ENCODE measurements around the gene SPN. TPM values are rescaled to one million over a fixed set of nuclear protein-coding genes. Genes with fewer than 3 reads are reported as not detected.

Gene SPN
- total and polyA plus RNA-seq, 2 donors from 2014 or later, result 1.0 to 8.8 TPM

DNA sequence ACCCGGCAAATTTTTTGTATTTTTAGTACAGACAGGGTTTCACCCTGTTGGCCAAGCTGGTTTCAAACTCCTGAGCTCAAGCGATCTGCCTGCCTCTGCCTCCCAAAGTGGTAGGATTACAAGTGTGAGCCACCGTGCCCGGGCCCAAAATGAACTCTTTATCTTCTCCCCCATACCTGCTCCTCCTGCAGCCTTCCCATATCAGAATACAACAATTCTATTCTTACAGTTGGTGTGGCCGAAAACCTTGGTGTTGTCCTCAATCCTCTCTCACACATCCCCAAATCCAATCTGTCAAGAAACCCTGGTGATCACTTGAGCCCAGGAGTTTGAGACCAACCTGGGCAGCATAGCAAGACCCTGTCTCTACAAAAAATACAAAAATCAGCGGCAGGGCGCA is 19.5 kb upstream of the SPN start:
- Histone ChIP-seq H3K9ac (ENCODE audit: low read length in 3 of 3) (no peak overlapping the region), H3K36me3 (ENCODE audit: control insufficient read depth in 2 of 3, insufficient read depth in 3 of 3, low read length in 3 of 3) (no peaks in the 10 kb centered on the region), H3K9me3 (ENCODE audit: control insufficient read depth in 2 of 3, insufficient read depth in 1 of 3, low read length in 3 of 3) (no peaks in the 10 kb centered on the region), H3K27me3 (ENCODE audit: control insufficient read depth, insufficient read depth, low read length) (no peaks in the 10 kb centered on the region), H3K4me1 (ENCODE audit: control insufficient read depth in 2 of 3, insufficient read depth in 2 of 3, low read depth in 1 of 3, low read length in 3 of 3) (no peaks in the 10 kb centered on the region), H3K27ac (ENCODE audit: low read depth in 2 of 2, low read length in 2 of 2) (no peak overlapping the region), H3K4me3 (ENCODE audit: low read length in 3 of 3) (no peak overlapping the region)
- FAIRE-seq (no peak), DNase-seq (no peak)
- TF ChIP-seq, protein P1, sequence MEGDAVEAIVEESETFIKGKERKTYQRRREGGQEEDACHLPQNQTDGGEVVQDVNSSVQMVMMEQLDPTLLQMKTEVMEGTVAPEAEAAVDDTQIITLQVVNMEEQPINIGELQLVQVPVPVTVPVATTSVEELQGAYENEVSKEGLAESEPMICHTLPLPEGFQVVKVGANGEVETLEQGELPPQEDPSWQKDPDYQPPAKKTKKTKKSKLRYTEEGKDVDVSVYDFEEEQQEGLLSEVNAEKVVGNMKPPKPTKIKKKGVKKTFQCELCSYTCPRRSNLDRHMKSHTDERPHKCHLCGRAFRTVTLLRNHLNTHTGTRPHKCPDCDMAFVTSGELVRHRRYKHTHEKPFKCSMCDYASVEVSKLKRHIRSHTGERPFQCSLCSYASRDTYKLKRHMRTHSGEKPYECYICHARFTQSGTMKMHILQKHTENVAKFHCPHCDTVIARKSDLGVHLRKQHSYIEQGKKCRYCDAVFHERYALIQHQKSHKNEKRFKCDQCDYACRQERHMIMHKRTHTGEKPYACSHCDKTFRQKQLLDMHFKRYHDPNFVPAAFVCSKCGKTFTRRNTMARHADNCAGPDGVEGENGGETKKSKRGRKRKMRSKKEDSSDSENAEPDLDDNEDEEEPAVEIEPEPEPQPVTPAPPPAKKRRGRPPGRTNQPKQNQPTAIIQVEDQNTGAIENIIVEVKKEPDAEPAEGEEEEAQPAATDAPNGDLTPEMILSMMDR (IDR thresholded peaks at IDR 0.05; ENCODE audit: borderline replicate concordance, extremely low read depth, insufficient read depth), result no peak
- intact Hi-C loops (cut with DNase I), result no loop called here

DNA sequence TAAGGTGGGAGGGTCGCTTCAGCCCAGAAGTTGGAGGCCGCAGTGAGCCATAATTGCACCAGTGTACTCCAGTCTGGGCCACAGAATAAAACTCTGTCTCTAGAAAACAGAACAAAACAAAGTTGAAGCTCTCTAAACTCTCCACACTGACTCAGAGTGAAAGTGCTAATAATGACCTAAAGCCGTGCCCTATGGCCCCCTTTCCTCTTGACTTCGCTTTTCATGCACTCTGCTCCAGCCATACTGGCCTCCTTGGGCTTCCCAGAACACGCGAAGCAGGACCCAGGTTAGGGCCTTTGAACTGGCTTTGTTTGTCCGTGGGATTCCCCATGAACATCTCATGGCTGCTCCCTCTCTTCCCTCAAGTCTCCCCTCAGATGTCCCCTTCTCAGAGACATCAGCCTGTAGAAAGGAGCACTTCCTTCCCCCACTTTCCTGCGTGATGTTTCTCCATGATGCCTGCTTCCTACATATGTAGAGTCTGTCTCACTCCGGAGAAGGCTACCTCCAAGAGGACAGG is 18.6 kb upstream of the SPN start:
- no peak for DNase-seq
- TF ChIP-seq, protein P1 (IDR thresholded peaks at IDR 0.05; ENCODE audit: borderline replicate concordance, extremely low read depth, insufficient read depth), result no peak
- intact Hi-C loops (cut with DNase I), result no loop called here
- no peak for FAIRE-seq
- no peak overlapping the region for H3K4me3 ChIP-seq (ENCODE audit: low read length in 3 of 3)
- no peaks in the 10 kb centered on the region for H3K36me3 ChIP-seq (ENCODE audit: control insufficient read depth in 2 of 3, insufficient read depth in 3 of 3, low read length in 3 of 3)
- H3K4me1 ChIP-seq (ENCODE audit: control insufficient read depth in 2 of 3, insufficient read depth in 2 of 3, low read depth in 1 of 3, low read length in 3 of 3), result no peaks in the 10 kb centered on the region
- H3K9ac ChIP-seq (ENCODE audit: low read length in 3 of 3), result no peak overlapping the region
- H3K27me3 ChIP-seq (ENCODE audit: control insufficient read depth, insufficient read depth, low read length), result no peaks in the 10 kb centered on the region
- H3K27ac ChIP-seq (ENCODE audit: low read depth in 2 of 2, low read length in 2 of 2), result no peak overlapping the region
- H3K9me3 ChIP-seq (ENCODE audit: control insufficient read depth in 2 of 3, insufficient read depth in 1 of 3, low read length in 3 of 3), result no peaks in the 10 kb centered on the region

DNA sequence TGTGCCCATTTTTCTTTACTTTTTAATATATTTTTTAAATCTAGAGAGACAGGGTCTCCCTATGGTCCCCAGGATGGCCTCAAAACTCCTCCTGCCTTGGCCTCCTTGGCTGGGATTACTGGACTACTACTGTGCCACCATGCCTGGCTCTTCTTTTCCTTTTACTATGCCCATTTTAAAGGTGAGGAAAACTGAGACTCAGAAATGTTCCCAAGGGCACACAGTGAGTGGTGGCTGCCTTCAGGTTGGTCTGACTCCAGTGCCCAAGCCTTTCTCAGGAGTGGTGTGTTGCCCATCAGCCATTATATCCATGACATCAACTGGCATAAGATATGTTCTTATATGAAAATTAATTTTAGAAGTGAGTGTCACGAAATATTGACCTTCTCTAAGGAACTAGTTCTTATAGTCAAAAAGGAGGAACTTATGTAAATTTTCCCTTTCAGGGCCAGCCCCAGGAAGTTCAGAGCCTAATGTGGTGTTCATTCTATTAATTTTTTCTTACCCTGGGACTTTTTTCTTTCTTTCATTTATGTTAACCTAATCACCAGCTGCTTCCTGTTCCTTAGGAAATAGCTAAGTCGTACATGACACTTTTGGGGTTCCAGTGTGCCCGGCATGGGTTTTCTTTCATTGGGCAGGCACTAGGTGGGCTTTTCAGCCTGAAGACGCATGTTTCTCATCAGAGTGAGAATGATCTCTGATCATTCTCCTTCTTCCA is 17.9 kb upstream of the SPN start:
- DNase-seq, result no peak
- FAIRE-seq, result no peak
- intact Hi-C loops (cut with DNase I), result no loop called here

More for the DNA sequence above, 17.9 kb upstream of the SPN start:
- TF ChIP-seq, protein P1 (IDR thresholded peaks at IDR 0.05; ENCODE audit: borderline replicate concordance, extremely low read depth, insufficient read depth), result no peak
- H3K36me3 ChIP-seq (ENCODE audit: control insufficient read depth in 2 of 3, insufficient read depth in 3 of 3, low read length in 3 of 3), result no peaks in the 10 kb centered on the region
- no peaks in the 10 kb centered on the region for H3K9me3 ChIP-seq (ENCODE audit: control insufficient read depth in 2 of 3, insufficient read depth in 1 of 3, low read length in 3 of 3)
- no peaks in the 10 kb centered on the region for H3K27me3 ChIP-seq (ENCODE audit: control insufficient read depth, insufficient read depth, low read length)
- H3K4me1 ChIP-seq (ENCODE audit: control insufficient read depth in 2 of 3, insufficient read depth in 2 of 3, low read depth in 1 of 3, low read length in 3 of 3), result no peaks in the 10 kb centered on the region
- no peak overlapping the region for H3K4me3 ChIP-seq (ENCODE audit: low read length in 3 of 3)
- H3K27ac ChIP-seq (ENCODE audit: low read depth in 2 of 2, low read length in 2 of 2), result no peak overlapping the region
- H3K9ac ChIP-seq (ENCODE audit: low read length in 3 of 3), result no peak overlapping the region
